ENCODE measurements around the gene TSPAN14. TPM values are rescaled to one million over a fixed set of nuclear protein-coding genes. Genes with fewer than 3 reads are reported as not detected.

TSPAN14 gene
- total and polyA plus RNA-seq, 2 of the 8 experiments (the other 6 are each of a cell fraction or from before 2014, with no cell fraction given) = 47.4 to 57.8 TPM

DNA sequence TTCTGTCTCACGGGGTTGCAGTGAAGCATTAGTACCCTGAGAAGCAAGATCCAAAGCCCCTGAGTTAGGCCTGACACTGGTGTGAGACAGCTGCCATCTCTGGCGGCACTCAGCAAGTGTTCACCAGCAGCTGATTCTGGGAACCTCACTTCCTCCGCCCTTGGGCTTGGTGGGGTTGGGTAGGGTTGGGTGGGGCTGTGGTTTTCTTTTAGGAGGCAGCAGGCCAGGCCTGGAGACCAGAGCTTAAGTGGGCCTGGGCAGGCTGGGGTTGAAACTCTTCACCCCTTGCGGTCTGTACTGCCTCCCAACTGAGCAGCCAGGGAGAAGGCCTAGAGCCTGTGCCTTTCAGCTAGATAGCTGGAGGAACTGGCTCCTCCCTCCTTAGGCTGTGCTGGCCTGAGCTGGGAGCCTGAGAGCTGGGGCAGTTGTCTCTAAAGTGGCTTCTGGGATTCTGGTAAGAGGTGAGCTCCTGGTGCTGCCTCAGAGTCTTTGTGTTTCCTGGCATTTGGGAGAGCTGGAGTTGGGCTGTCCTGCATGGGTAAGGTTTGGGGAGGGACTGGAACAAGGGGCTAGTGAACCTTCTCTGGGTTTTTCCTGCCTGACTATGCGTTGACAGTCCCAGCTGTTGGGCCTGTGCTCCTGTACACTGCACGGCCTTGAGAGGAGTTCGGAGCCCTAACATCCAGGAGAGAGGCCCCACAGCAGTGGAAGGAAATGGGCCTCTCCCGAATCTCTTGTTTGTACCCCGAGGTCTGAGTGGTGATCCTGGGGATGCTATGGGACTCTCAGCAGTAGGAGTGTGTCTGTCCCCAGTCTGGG, 5.1 kb downstream of the TSPAN14 start:
- Histone ChIP-seq H3K79me2 (ENCODE audit: control insufficient read depth in 1 of 2, insufficient read depth in 2 of 2, low read length in 2 of 2) (peaks cover 16 to 90% of the 10 kb centered on the region in 2 experiments), H3K4me3 (ENCODE audit: extremely low read depth in 1 of 4, insufficient read depth in 2 of 4, low read depth in 3 of 4, low read length in 4 of 4) (no peak overlapping the region)

More for the DNA sequence above, 5.1 kb downstream of the TSPAN14 start:
- Histone ChIP-seq H2BK5ac (ENCODE audit: low read depth, low read length) (no peak overlapping the region), H3K79me1 (ENCODE audit: low read depth, low read length) (peaks cover 24% of the 10 kb centered on the region), H3K23me2 (ENCODE audit: low read depth, low read length) (peaks cover 7% of the 10 kb centered on the region; the same call in 1 of the 2 replicates), H3K27ac (ENCODE audit: low read depth, low read length) (no peak overlapping the region), H3K9me3 (ENCODE audit: insufficient read depth in 2 of 2, low read depth in 1 of 2, low read length in 1 of 2) (no peaks in the 10 kb centered on the region), H3K4me2 (ENCODE audit: insufficient read depth in 1 of 2, low read depth in 2 of 2, low read length in 2 of 2) (peak overlapping the region; percentile 39 to 85; a peak in 2 of 4 replicates), H3K4me1 (replicated peaks in 1 of 4; ENCODE audit: control insufficient read depth in 3 of 4, insufficient read depth in 4 of 4, low read length in 3 of 4) (peaks cover 42 to 63% (median 55%) of the 10 kb centered on the region in 4 experiments), H3K27me3 (replicated peaks in 1 of 4; ENCODE audit: control insufficient read depth in 3 of 4, extremely low read depth in 1 of 4, insufficient read depth in 3 of 4, low read length in 3 of 4) (no peaks in the 10 kb centered on the region; a peak in 1 of 7 replicates), H3K23ac (ENCODE audit: insufficient read length) (no peak overlapping the region), H2BK20ac (ENCODE audit: low read length) (no peak overlapping the region), H3K56ac (replicated peaks; ENCODE audit: insufficient read length, low read depth, low read length) (no peak overlapping the region), H4K8ac (ENCODE audit: extremely low read depth, insufficient read depth, low read length) (peak overlapping the region; percentile 7), H2BK12ac (ENCODE audit: low read depth, low read length) (peak overlapping the region; percentile 17; the same call in 1 of the 2 replicates), H2AFZ (ENCODE audit: low read length) (no peak overlapping the region), H3K14ac (ENCODE audit: insufficient read length) (no peak overlapping the region), H4K5ac (ENCODE audit: insufficient read length, low read depth, low read length) (no peak overlapping the region), H2BK120ac (replicated peaks; ENCODE audit: low read depth, low read length) (no peak overlapping the region), H4K91ac (replicated peaks; ENCODE audit: insufficient read length, low read length) (peak overlapping the region; percentile 25), H3K18ac (ENCODE audit: extremely low read depth, low read length) (peak overlapping the region; percentile 71), H3K9ac (replicated peaks in 1 of 4; ENCODE audit: extremely low read depth in 1 of 4, low read depth in 3 of 4, low read length in 3 of 4) (no peak overlapping the region; a peak in 1 of 7 replicates), H4K20me1 (replicated peaks in 1 of 2; ENCODE audit: control insufficient read depth in 1 of 2, insufficient read depth in 2 of 2, low read length in 2 of 2) (peaks cover 21 to 43% of the 10 kb centered on the region in 2 experiments), H3K4ac (replicated peaks; ENCODE audit: insufficient read length, low read depth, low read length) (no peak overlapping the region), H2AK5ac (ENCODE audit: low read depth, low read length) (no peak overlapping the region), H2BK15ac (ENCODE audit: low read length) (peak overlapping the region; percentile 92; the same call in 1 of the 2 replicates), H3K36me3 (ENCODE audit: control insufficient read depth in 2 of 4, insufficient read depth in 4 of 4, low read length in 3 of 4) (no peaks in the 10 kb centered on the region)
- no peak for TF ChIP-seq CTBP2 (IDR thresholded peaks at IDR 0.05; ENCODE audit: borderline replicate concordance, insufficient read depth, insufficient read length, low read length)
- TF ChIP-seq, protein P1, sequence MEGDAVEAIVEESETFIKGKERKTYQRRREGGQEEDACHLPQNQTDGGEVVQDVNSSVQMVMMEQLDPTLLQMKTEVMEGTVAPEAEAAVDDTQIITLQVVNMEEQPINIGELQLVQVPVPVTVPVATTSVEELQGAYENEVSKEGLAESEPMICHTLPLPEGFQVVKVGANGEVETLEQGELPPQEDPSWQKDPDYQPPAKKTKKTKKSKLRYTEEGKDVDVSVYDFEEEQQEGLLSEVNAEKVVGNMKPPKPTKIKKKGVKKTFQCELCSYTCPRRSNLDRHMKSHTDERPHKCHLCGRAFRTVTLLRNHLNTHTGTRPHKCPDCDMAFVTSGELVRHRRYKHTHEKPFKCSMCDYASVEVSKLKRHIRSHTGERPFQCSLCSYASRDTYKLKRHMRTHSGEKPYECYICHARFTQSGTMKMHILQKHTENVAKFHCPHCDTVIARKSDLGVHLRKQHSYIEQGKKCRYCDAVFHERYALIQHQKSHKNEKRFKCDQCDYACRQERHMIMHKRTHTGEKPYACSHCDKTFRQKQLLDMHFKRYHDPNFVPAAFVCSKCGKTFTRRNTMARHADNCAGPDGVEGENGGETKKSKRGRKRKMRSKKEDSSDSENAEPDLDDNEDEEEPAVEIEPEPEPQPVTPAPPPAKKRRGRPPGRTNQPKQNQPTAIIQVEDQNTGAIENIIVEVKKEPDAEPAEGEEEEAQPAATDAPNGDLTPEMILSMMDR (IDR thresholded peaks at IDR 0.05; ENCODE audit: control extremely low read depth in 1 of 3, insufficient read depth in 1 of 3, low read depth in 1 of 3, low read length in 3 of 3) = peak in 1 of 3 experiments; percentile 8; a peak in 1 of 4 replicates
- CTCF ChIA-PET (ENCODE audit: partially characterized antibody) = interaction anchor here (0.8 to 38.4 kb wide), 7 partner anchors 8 to 204 kb away, joined by 3 to 1263 read pairs (median 11); partner anchors contain the start of gene TSPAN14
- FAIRE-seq = no peak
- DNase-seq (ENCODE audit: low read depth in 1 of 2, low spot score in 2 of 2) = no peak
- WGBS, 2 experiments (ENCODE audit: extremely low coverage in 1 of 2, insufficient coverage in 1 of 2, insufficient read length in 1 of 2, insufficient replicate concordance in 2 of 2, low coverage in 1 of 2, low lambda C conversion rate in 2 of 2, missing lambda C conversion rate in 1 of 2) = 78% methylated on average over 9 of the region's 9 CpGs; no CpG with 5 or more reads in 1 of the 2 experiments
- POLR2A ChIA-PET (ENCODE audit: partially characterized antibody) = interaction anchor here (1.3 to 2.1 kb wide), 3 partner anchors 10 to 45 kb away, joined by 3 to 5 read pairs (median 5); no protein-coding TSS in a partner anchor
